ENCODE measurements around the gene PARP9.

The PARP9 gene

GRCh38 chr3:122608916-122609315 is 44.8 kb upstream of the PARP9 start:
- no peaks in the 10 kb centered on the region for H3K27me3 ChIP-seq (ENCODE audit: insufficient read depth, low read length, poor library complexity)
- H3K36me3 ChIP-seq (ENCODE audit: insufficient read depth, low read length): peaks cover 21% of the 10 kb centered on the region; the same call in 1 of the 2 replicates
- DNase-seq (no peak), ATAC-seq (ENCODE audit: insufficient read depth, low read depth) (no peak)
- H3K4me1 ChIP-seq (ENCODE audit: insufficient read depth, low read length): no peaks in the 10 kb centered on the region
- TF ChIP-seq EZH2 (IDR thresholded peaks at IDR 0.05; ENCODE audit: borderline replicate concordance, low read depth, low read length, severe bottlenecking): no peak
- TF ChIP-seq CTCF (IDR thresholded peaks at IDR 0.05; ENCODE audit: borderline replicate concordance, extremely low read depth, low read length, poor library complexity, severe bottlenecking): no peak
- H3K9me3 ChIP-seq (ENCODE audit: insufficient read depth, low read length, severe bottlenecking): no peaks in the 10 kb centered on the region
- H3K27ac ChIP-seq (ENCODE audit: low read length): no peak overlapping the region
- H3K4me2 ChIP-seq (ENCODE audit: insufficient read depth, low read length): no peak overlapping the region
- no peak overlapping the region for H2AFZ ChIP-seq (ENCODE audit: low read depth, low read length)
- no peaks in the 10 kb centered on the region for H4K20me1 ChIP-seq (ENCODE audit: insufficient read depth, low read length)
- H3K4me3 ChIP-seq (ENCODE audit: low read depth in 1 of 2, low read length in 2 of 2): no peak overlapping the region
- H3K79me2 ChIP-seq (ENCODE audit: insufficient read depth, low read length): no peaks in the 10 kb centered on the region
- H3K9ac ChIP-seq (ENCODE audit: low read depth, low read length): no peak overlapping the region

- H3K27me3 ChIP-seq (ENCODE audit: insufficient read depth, low read length, poor library complexity): no peaks in the 10 kb centered on the region
- H3K4me2 ChIP-seq (ENCODE audit: insufficient read depth, low read length): no peak overlapping the region
- no peak for TF ChIP-seq CTCF (IDR thresholded peaks at IDR 0.05; ENCODE audit: borderline replicate concordance, extremely low read depth, low read length, poor library complexity, severe bottlenecking)
- TF ChIP-seq EZH2 (IDR thresholded peaks at IDR 0.05; ENCODE audit: borderline replicate concordance, low read depth, low read length, severe bottlenecking): no peak
- no peaks in the 10 kb centered on the region for H3K9me3 ChIP-seq (ENCODE audit: insufficient read depth, low read length, severe bottlenecking)
- H3K9ac ChIP-seq (ENCODE audit: low read depth, low read length): no peak overlapping the region
- ATAC-seq (ENCODE audit: insufficient read depth, low read depth) (no peak), DNase-seq (no peak)
- peaks cover 11% of the 10 kb centered on the region; the same call in 1 of the 2 replicates for H3K36me3 ChIP-seq (ENCODE audit: insufficient read depth, low read length)
- H3K79me2 ChIP-seq (ENCODE audit: insufficient read depth, low read length): no peaks in the 10 kb centered on the region
- no peaks in the 10 kb centered on the region for H3K4me1 ChIP-seq (ENCODE audit: insufficient read depth, low read length)
- H4K20me1 ChIP-seq (ENCODE audit: insufficient read depth, low read length): no peaks in the 10 kb centered on the region
- H3K4me3 ChIP-seq (ENCODE audit: low read depth in 1 of 2, low read length in 2 of 2): no peak overlapping the region
- no peak overlapping the region for H2AFZ ChIP-seq (ENCODE audit: low read depth, low read length)
- no peak overlapping the region for H3K27ac ChIP-seq (ENCODE audit: low read length)
Measured at GRCh38 chr3:122606330-122606729, 42.2 kb upstream of the PARP9 start.

- Histone ChIP-seq H4K20me1 (ENCODE audit: insufficient read depth, low read length) (no peaks in the 10 kb centered on the region), H3K4me1 (ENCODE audit: insufficient read depth, low read length) (peaks cover 5% of the 10 kb centered on the region; the same call in 1 of the 2 replicates), H3K27me3 (ENCODE audit: insufficient read depth, low read length, poor library complexity) (no peaks in the 10 kb centered on the region), H3K79me2 (ENCODE audit: insufficient read depth, low read length) (no peaks in the 10 kb centered on the region), H3K27ac (ENCODE audit: low read length) (no peak overlapping the region), H2AFZ (ENCODE audit: low read depth, low read length) (no peak overlapping the region), H3K4me2 (ENCODE audit: insufficient read depth, low read length) (no peak overlapping the region), H3K36me3 (ENCODE audit: insufficient read depth, low read length) (peaks cover 4% of the 10 kb centered on the region; the same call in 1 of the 2 replicates), H3K9me3 (ENCODE audit: insufficient read depth, low read length, severe bottlenecking) (no peaks in the 10 kb centered on the region), H3K4me3 (ENCODE audit: low read depth in 1 of 2, low read length in 2 of 2) (no peak overlapping the region), H3K9ac (ENCODE audit: low read depth, low read length) (no peak overlapping the region)
- DNase-seq (no peak), ATAC-seq (ENCODE audit: insufficient read depth, low read depth) (no peak)
- no peak for TF ChIP-seq CTCF (IDR thresholded peaks at IDR 0.05; ENCODE audit: borderline replicate concordance, extremely low read depth, low read length, poor library complexity, severe bottlenecking)
- no peak for TF ChIP-seq EZH2 (IDR thresholded peaks at IDR 0.05; ENCODE audit: borderline replicate concordance, low read depth, low read length, severe bottlenecking)
Measured at GRCh38 chr3:122603056-122603455, 39.0 kb upstream of the PARP9 start.

Data from DND-41 (cell line).